Raji (cell line): Measurements from ENCODE around the gene TJP3.

Source experiments
- POLR2A ChIP-seq: IDR thresholded peaks from 2 replicates; pipeline ENCODE4 v1.6.1; 2011; ENCODE audit warnings: low read depth, low read length, control low read depth; ENCODE audit not compliant: insufficient read depth

TJP3 gene

GRCh38 chr19:3682286-3682685 lies 25.9 kb upstream of the TJP3 start:
- TF ChIP-seq POLR2A = no peak

- no peak for TF ChIP-seq POLR2A
Observed at GRCh38 chr19:3682741-3683404, 25.3 kb upstream of the TJP3 start.

- TF ChIP-seq POLR2A = no peak
Observed at GRCh38 chr19:3683405-3684053, 24.7 kb upstream of the TJP3 start.

GRCh38 chr19:3684054-3684816 lies 23.9 kb upstream of the TJP3 start:
- no peak for TF ChIP-seq POLR2A

- no peak for TF ChIP-seq POLR2A
Observed at GRCh38 chr19:3684817-3685410, 23.3 kb upstream of the TJP3 start.

- TF ChIP-seq POLR2A = no peak
Observed at GRCh38 chr19:3687393-3687773, 20.8 kb upstream of the TJP3 start.

GRCh38 chr19:3687774-3688706 lies 20.1 kb upstream of the TJP3 start:
- no peak for TF ChIP-seq POLR2A

- no peak for TF ChIP-seq POLR2A
Observed at GRCh38 chr19:3690551-3691371, 17.4 kb upstream of the TJP3 start.

GRCh38 chr19:3691372-3691716 lies 16.8 kb upstream of the TJP3 start:
- TF ChIP-seq POLR2A = no peak

- TF ChIP-seq POLR2A = no peak
Observed at GRCh38 chr19:3691726-3692125, 16.5 kb upstream of the TJP3 start.

- no peak for TF ChIP-seq POLR2A
Observed at GRCh38 chr19:3692141-3693024, 15.8 kb upstream of the TJP3 start.

- no peak for TF ChIP-seq POLR2A
Observed at GRCh38 chr19:3693025-3693925, 14.9 kb upstream of the TJP3 start.
